Ramos (cell line): ENCODE measurements around the gene RTTN.
"Not testable (repeated sequence)": the region's sequence is repeated elsewhere in the genome, so short reads cannot be mapped to it uniquely, and the experiment has no call there.

Experiments used
- in situ Hi-C: fragments of 300-500 bp; cut with MboI; formaldehyde crosslinking; loops from one replicate; pipeline ENCODE4 v1.14.3; 2022; ENCODE audit warnings: low sequenced_read_pairs; ENCODE audit not compliant: unreplicated experiment

Gene RTTN

GRCh38 chr18:70205421-70206397, at the start of gene RTTN:
Gene RTTN (minus strand): TSS chr18:70205687. CDS start chr18:70205658, 29 bp downstream.
- in situ Hi-C loops, result no loop called here

GRCh38 chr18:70250781-70251180, 45.3 kb upstream of the RTTN start:
- in situ Hi-C loops, result no loop called here

- in situ Hi-C loops, result not testable (repeated sequence)
Observed at GRCh38 chr18:70249861-70250260, 44.4 kb upstream of the RTTN start.

GRCh38 chr18:70249118-70249517, 43.6 kb upstream of the RTTN start:
- in situ Hi-C loops, result no loop called here

- in situ Hi-C loops, result no loop called here
Observed at GRCh38 chr18:70246061-70246466, 40.6 kb upstream of the RTTN start.

- in situ Hi-C loops, result no loop called here
Observed at GRCh38 chr18:70243131-70243929, 37.8 kb upstream of the RTTN start.

GRCh38 chr18:70236921-70237320, 31.4 kb upstream of the RTTN start:
- in situ Hi-C loops, result not testable (repeated sequence)

GRCh38 chr18:70235478-70235877, 30.0 kb upstream of the RTTN start:
- in situ Hi-C loops, result no loop called here

GRCh38 chr18:70234667-70235459, 29.4 kb upstream of the RTTN start:
- in situ Hi-C loops, result no loop called here

GRCh38 chr18:70233974-70234373, 28.5 kb upstream of the RTTN start:
- in situ Hi-C loops, result no loop called here

- in situ Hi-C loops, result no loop called here
Observed at GRCh38 chr18:70232261-70232660, 26.8 kb upstream of the RTTN start.

- in situ Hi-C loops, result no loop called here
Observed at GRCh38 chr18:70229639-70230038, 24.2 kb upstream of the RTTN start.

GRCh38 chr18:70228536-70228935, 23.0 kb upstream of the RTTN start:
- in situ Hi-C loops, result no loop called here

- in situ Hi-C loops, result no loop called here
Observed at GRCh38 chr18:70227438-70227837, 22.0 kb upstream of the RTTN start.

GRCh38 chr18:70221915-70222278, 16.4 kb upstream of the RTTN start:
- in situ Hi-C loops, result no loop called here

GRCh38 chr18:70221156-70221914, 15.8 kb upstream of the RTTN start:
- in situ Hi-C loops, result no loop called here

- in situ Hi-C loops, result no loop called here
Observed at GRCh38 chr18:70220628-70221027, 15.1 kb upstream of the RTTN start.

- in situ Hi-C loops, result no loop called here
Observed at GRCh38 chr18:70219688-70220087, 14.2 kb upstream of the RTTN start.

- in situ Hi-C loops, result no loop called here
Observed at GRCh38 chr18:70216788-70217187, 11.3 kb upstream of the RTTN start.

GRCh38 chr18:70207181-70207580, 1.7 kb upstream of the RTTN start:
- in situ Hi-C loops, result no loop called here
